Smooth muscle cell (in vitro differentiated cells): ENCODE measurements around the gene STAM. TPM values are rescaled to one million over a fixed set of nuclear protein-coding genes. Genes with fewer than 3 reads are reported as not detected.
A peak's percentile ranks its signal among the peaks of the same experiment; 100 is the strongest.

Experiments
- DNase-seq: peaks from one replicate; lab custom pipeline; 2025; ENCODE audit not compliant: unreplicated experiment; lab: John Stamatoyannopoulos, UW
- H2AFZ ChIP-seq: fragments of 200-600 bp; sonication (generic); 2 replicates; pipeline ENCODE4 v1.6.0; 2016; ENCODE audit warnings: antibody characterized with exemption, low read depth, mild to moderate bottlenecking
- H3F3A ChIP-seq: fragments of 200-600 bp; sonication (generic); 2 replicates; pipeline ENCODE4 v1.6.0; 2017; ENCODE audit warnings: antibody characterized with exemption, low read depth
- H3K27ac ChIP-seq: fragments of 200-600 bp; sonication (generic); 2 replicates; pipeline ENCODE4 v1.5.1; 2016; ENCODE audit warnings: low read depth, mild to moderate bottlenecking
- H3K27me3 ChIP-seq: fragments of 200-600 bp; sonication (generic); 2 replicates; pipeline ENCODE4 v1.6.1; 2016; ENCODE audit warnings: low read depth, mild to moderate bottlenecking
- H3K36me3 ChIP-seq: fragments of 200-600 bp; sonication (generic); 2 replicates; pipeline ENCODE4 v1.5.1; 2016; ENCODE audit warnings: low read depth
- H3K4me1 ChIP-seq: fragments of 200-600 bp; sonication (generic); 2 replicates; pipeline ENCODE4 v1.5.1; 2016; ENCODE audit warnings: low read depth
- H3K4me2 ChIP-seq: fragments of 200-600 bp; sonication (generic); 2 replicates; pipeline ENCODE4 v1.6.0; 2016; ENCODE audit warnings: mild to moderate bottlenecking
- H3K4me3 ChIP-seq: fragments of 200-600 bp; sonication (generic); 2 replicates; pipeline ENCODE4 v1.5.1; 2016; ENCODE audit warnings: mild to moderate bottlenecking
- H3K79me2 ChIP-seq: fragments of 200-600 bp; sonication (generic); 2 replicates; pipeline ENCODE4 v1.6.0; 2016; ENCODE audit warnings: low read depth, mild to moderate bottlenecking
- H3K9ac ChIP-seq: fragments of 200-600 bp; sonication (generic); 2 replicates; pipeline ENCODE4 v1.6.0; 2016; ENCODE audit warnings: low read depth
- H3K9me3 ChIP-seq: fragments of 200-600 bp; sonication (generic); replicated peaks from 2 replicates; pipeline ENCODE4 v1.5.1; 2016; ENCODE audit warnings: low read depth
- H4K20me1 ChIP-seq: fragments of 200-600 bp; sonication (generic); 2 replicates; pipeline ENCODE4 v1.6.0; 2016; ENCODE audit warnings: low read depth
- CTCF ChIP-seq: fragments of 200-600 bp; sonication (generic); IDR thresholded peaks from 2 replicates; pipeline ENCODE4 v1.5.1; 2017; ENCODE audit warnings: borderline replicate concordance, mild to moderate bottlenecking, antibody characterized with exemption; ENCODE audit not compliant: insufficient read depth, poor library complexity, severe bottlenecking
- WGBS: methylation state at CpG from one replicate; pipeline ENCODE4 v1.1.7; 2016; ENCODE audit warnings: low lambda C conversion rate; 5-methylcytosine and 5-hydroxymethylcytosine counted together
- polyA plus RNA-seq: library from polyadenylated mRNA; unstranded; fragments of >200 nt; fragmentation: Nextera tagmentation; extraction: Ambion mirVana; gene quantifications from 2 replicates; pipeline ENCODE4 v1.2.1, GENCODE V29; 2016
- total RNA-seq: library from RNA; depleted of rRNA; stranded (reverse); fragments of >200 nt; gene quantifications from 2 replicates; pipeline ENCODE4 v1.2.3, GENCODE V29; 2014

Gene STAM
- total RNA-seq (30.2 and 49.8 TPM in 2 replicates), polyA plus RNA-seq (16.0 and 22.7 TPM in 2 replicates)

GRCh38 chr10:17643755-17644484, at the start of gene STAM:
Gene STAM, plus strand, starts transcription at chr10:17644151. Its CDS starts 189 bp downstream, at chr10:17644340.
- H3F3A ChIP-seq = peaks cover 7% of the 10 kb centered on the region

GRCh38 chr10:17597386-17597785, 46.6 kb upstream of the STAM start:
- no peaks in the 10 kb centered on the region for H3F3A ChIP-seq
- H3K27me3 ChIP-seq = no peaks in the 10 kb centered on the region
- H4K20me1 ChIP-seq = no peaks in the 10 kb centered on the region
- no peaks in the 10 kb centered on the region for H3K9me3 ChIP-seq
- no peak for TF ChIP-seq CTCF
- H3K4me2 ChIP-seq = no peak overlapping the region
- no peak for DNase-seq
- H3K9ac ChIP-seq = no peak overlapping the region
- H3K36me3 ChIP-seq = peaks cover 4% of the 10 kb centered on the region
- H3K4me3 ChIP-seq = no peak overlapping the region
- H3K27ac ChIP-seq = no peak overlapping the region
- no peak overlapping the region for H2AFZ ChIP-seq
- no peaks in the 10 kb centered on the region for H3K79me2 ChIP-seq
- 68% methylated on average over 3 of the region's 3 CpGs for WGBS
- no peaks in the 10 kb centered on the region for H3K4me1 ChIP-seq

More at GRCh38 chr10:17643755-17644484, at the start of gene STAM:
- Histone ChIP-seq H2AFZ (peak within 1 kb of the TSS; percentile 89), H3K9ac (peak within 1 kb of the TSS; percentile 99), H3K4me1 (peaks cover 20% of the 10 kb centered on the region), H3K4me3 (peak within 1 kb of the TSS; percentile 91), H3K27ac (peak within 1 kb of the TSS; percentile 98), H4K20me1 (peaks cover 15% of the 10 kb centered on the region), H3K9me3 (no peaks in the 10 kb centered on the region), H3K27me3 (no peaks in the 10 kb centered on the region), H3K36me3 (no peaks in the 10 kb centered on the region), H3K79me2 (peaks cover 55% of the 10 kb centered on the region), H3K4me2 (peak within 1 kb of the TSS; percentile 93)
- peak; percentile 68 for DNase-seq
- WGBS = under 1% methylated on average over 37 of the region's 37 CpGs
- TF ChIP-seq CTCF = no peak

- WGBS = 89% methylated on average over 8 of the region's 8 CpGs
Measured at GRCh38 chr10:17599089-17599488, 44.9 kb upstream of the STAM start.

More at GRCh38 chr10:17599089-17599488, 44.9 kb upstream of the STAM start:
- H3K9me3 ChIP-seq = no peaks in the 10 kb centered on the region
- no peak overlapping the region for H2AFZ ChIP-seq
- no peak for DNase-seq
- TF ChIP-seq CTCF = peak; percentile 21
- no peaks in the 10 kb centered on the region for H3K79me2 ChIP-seq
- H3K4me1 ChIP-seq = no peaks in the 10 kb centered on the region
- H3K27ac ChIP-seq = no peak overlapping the region
- H3K9ac ChIP-seq = no peak overlapping the region
- no peaks in the 10 kb centered on the region for H3K27me3 ChIP-seq
- no peaks in the 10 kb centered on the region for H3F3A ChIP-seq
- no peaks in the 10 kb centered on the region for H4K20me1 ChIP-seq
- H3K4me3 ChIP-seq = no peak overlapping the region
- no peak overlapping the region for H3K4me2 ChIP-seq
- peaks cover under 1% of the 10 kb centered on the region for H3K36me3 ChIP-seq
